ENCODE measurements around the gene GSDME.

DNA sequence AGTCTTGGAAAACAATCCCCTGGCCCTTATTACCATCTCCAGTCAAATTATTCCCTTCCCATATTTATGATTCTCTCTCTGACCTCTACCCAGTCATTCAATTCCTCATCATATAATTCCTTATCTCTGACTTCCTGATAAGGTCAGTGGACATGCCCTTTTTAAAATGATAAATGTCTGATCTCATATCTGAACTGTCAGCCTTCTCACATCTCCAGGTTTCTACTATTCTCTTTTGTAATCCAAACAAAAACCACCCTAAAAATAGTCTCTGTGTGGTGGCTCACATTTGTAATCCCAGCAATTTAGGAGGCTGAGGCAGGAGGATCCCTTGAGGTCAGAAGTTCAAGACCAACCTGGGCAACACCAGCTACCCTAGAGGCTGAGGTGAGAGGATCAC, 11.9 kb downstream of the GSDME start:
- TF ChIP-seq, protein P1, sequence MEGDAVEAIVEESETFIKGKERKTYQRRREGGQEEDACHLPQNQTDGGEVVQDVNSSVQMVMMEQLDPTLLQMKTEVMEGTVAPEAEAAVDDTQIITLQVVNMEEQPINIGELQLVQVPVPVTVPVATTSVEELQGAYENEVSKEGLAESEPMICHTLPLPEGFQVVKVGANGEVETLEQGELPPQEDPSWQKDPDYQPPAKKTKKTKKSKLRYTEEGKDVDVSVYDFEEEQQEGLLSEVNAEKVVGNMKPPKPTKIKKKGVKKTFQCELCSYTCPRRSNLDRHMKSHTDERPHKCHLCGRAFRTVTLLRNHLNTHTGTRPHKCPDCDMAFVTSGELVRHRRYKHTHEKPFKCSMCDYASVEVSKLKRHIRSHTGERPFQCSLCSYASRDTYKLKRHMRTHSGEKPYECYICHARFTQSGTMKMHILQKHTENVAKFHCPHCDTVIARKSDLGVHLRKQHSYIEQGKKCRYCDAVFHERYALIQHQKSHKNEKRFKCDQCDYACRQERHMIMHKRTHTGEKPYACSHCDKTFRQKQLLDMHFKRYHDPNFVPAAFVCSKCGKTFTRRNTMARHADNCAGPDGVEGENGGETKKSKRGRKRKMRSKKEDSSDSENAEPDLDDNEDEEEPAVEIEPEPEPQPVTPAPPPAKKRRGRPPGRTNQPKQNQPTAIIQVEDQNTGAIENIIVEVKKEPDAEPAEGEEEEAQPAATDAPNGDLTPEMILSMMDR (IDR thresholded peaks at IDR 0.05) = no peak
- TF ChIP-seq POLR2A (IDR thresholded peaks at IDR 0.05) (no peak), EP300 (IDR thresholded peaks at IDR 0.05) (no peak)
